Measurements from ENCODE around the gene TRABD2B.

Gene TRABD2B

GRCh38 chr1:47711848-47712492, 285.2 kb downstream of the TRABD2B start:
- no peak overlapping the region for H3K27ac Mint-ChIP-seq
- DNase-seq (ENCODE audit: low spot score in 2 of 2) (no peak), ATAC-seq (no peak)
- peaks cover 14% of the 10 kb centered on the region for H3K4me1 Mint-ChIP-seq
- H3K9me3 Mint-ChIP-seq = no peaks in the 10 kb centered on the region
- H3K4me3 Mint-ChIP-seq = no peak overlapping the region
- H3K36me3 Mint-ChIP-seq = no peaks in the 10 kb centered on the region

GRCh38 chr1:47711184-47711847, 285.9 kb downstream of the TRABD2B start:
- H3K4me3 Mint-ChIP-seq = no peak overlapping the region
- no peaks in the 10 kb centered on the region for H3K9me3 Mint-ChIP-seq
- ATAC-seq (no peak), DNase-seq (ENCODE audit: low spot score in 2 of 2) (no peak)
- H3K36me3 Mint-ChIP-seq = no peaks in the 10 kb centered on the region
- no peak overlapping the region for H3K27ac Mint-ChIP-seq
- peaks cover 14% of the 10 kb centered on the region for H3K4me1 Mint-ChIP-seq
